GM18951 (cell line): Measurements from ENCODE around the gene XPNPEP3.

Experiments used
- POLR2A ChIP-seq: IDR thresholded peaks from 4 replicates; pipeline ENCODE4 v1.6.1; 2011; ENCODE audit warnings: mild to moderate bottlenecking; ENCODE audit not compliant: insufficient read length, insufficient read depth; ENCODE audit errors: extremely low read depth
- in situ Hi-C: fragments of 300-500 bp; cut with MboI; formaldehyde crosslinking; loops from one replicate; pipeline ENCODE4 v1.12.0; 2022; ENCODE audit warnings: low sequenced_read_pairs, mixed read lengths, inconsistent platforms; ENCODE audit not compliant: unreplicated experiment

The XPNPEP3 gene

GRCh38 chr22:40932396-40932795, 75.4 kb downstream of the XPNPEP3 start:
- in situ Hi-C loops = no loop called here
- TF ChIP-seq POLR2A = no peak

GRCh38 chr22:40939202-40939601, 82.3 kb downstream of the XPNPEP3 start:
- no peak for TF ChIP-seq POLR2A
- in situ Hi-C loops = no loop called here

- in situ Hi-C loops = loop anchor here (10.0 kb wide), 1 partner anchor 134 kb away; no protein-coding TSS in a partner anchor
- peak; percentile 96 for TF ChIP-seq POLR2A
Observed at GRCh38 chr22:40950962-40951794, 94.2 kb downstream of the XPNPEP3 start, which contains the start of gene RBX1. TSS of gene RBX1 (plus strand) at chr22:40951378. CDS start at chr22:40951399, 21 bp downstream.

GRCh38 chr22:40951795-40952605, 95.1 kb downstream of the XPNPEP3 start:
- in situ Hi-C loops = loop anchor here (10.0 kb wide), 1 partner anchor 133 kb away; no protein-coding TSS in a partner anchor
- TF ChIP-seq POLR2A = no peak

GRCh38 chr22:40953471-40953870, 96.5 kb downstream of the XPNPEP3 start:
- in situ Hi-C loops = loop anchor here (10.0 kb wide), 1 partner anchor 131 kb away; no protein-coding TSS in a partner anchor
- no peak for TF ChIP-seq POLR2A

- in situ Hi-C loops = loop anchor here (10.0 kb wide), 1 partner anchor 131 kb away; no protein-coding TSS in a partner anchor
- no peak for TF ChIP-seq POLR2A
Observed at GRCh38 chr22:40954113-40954512, 97.2 kb downstream of the XPNPEP3 start.

- no peak for TF ChIP-seq POLR2A
- in situ Hi-C loops = loop anchor here (10.0 kb wide), 1 partner anchor 129 kb away; no protein-coding TSS in a partner anchor
Observed at GRCh38 chr22:40955571-40955970, 98.6 kb downstream of the XPNPEP3 start.

- in situ Hi-C loops = loop anchor here (10.0 kb wide), 1 partner anchor 127 kb away; no protein-coding TSS in a partner anchor
- TF ChIP-seq POLR2A = no peak
Observed at GRCh38 chr22:40957601-40958000, 100.7 kb downstream of the XPNPEP3 start.

GRCh38 chr22:40958299-40958698, 101.4 kb downstream of the XPNPEP3 start:
- in situ Hi-C loops = loop anchor here (10.0 kb wide), 1 partner anchor 127 kb away; no protein-coding TSS in a partner anchor
- TF ChIP-seq POLR2A = no peak

- in situ Hi-C loops = no loop called here
- no peak for TF ChIP-seq POLR2A
Observed at GRCh38 chr22:40960145-40960544, 103.2 kb downstream of the XPNPEP3 start.

- no peak for TF ChIP-seq POLR2A
- in situ Hi-C loops = no loop called here
Observed at GRCh38 chr22:40965936-40966725, 109.2 kb downstream of the XPNPEP3 start.

- in situ Hi-C loops = no loop called here
Observed at GRCh38 chr22:40966726-40967085, 109.8 kb downstream of the XPNPEP3 start.

More at GRCh38 chr22:40966726-40967085, 109.8 kb downstream of the XPNPEP3 start:
- no peak for TF ChIP-seq POLR2A
